NCI-H774 (cell line): Measurements from ENCODE around the gene THOC6.

Source experiments
- DNase-seq: peaks from one replicate; lab custom pipeline; 2025; lab: John Stamatoyannopoulos, UW

THOC6 gene

GRCh38 chr16:3023669-3024478 lies at the start of gene THOC6, which contains the start of gene HCFC1R1:
Gene THOC6 (plus strand): TSS chr16:3024035. CDS start chr16:3024327, 292 bp downstream.
Gene HCFC1R1 (minus strand): TSS chr16:3023942. CDS start chr16:3023941, 1 bp downstream.
- DNase-seq, result peak; percentile 83

GRCh38 chr16:2974319-2975056 lies 49.3 kb upstream of the THOC6 start:
- no peak for DNase-seq

GRCh38 chr16:2975161-2975795 lies 48.6 kb upstream of the THOC6 start:
- DNase-seq, result no peak

GRCh38 chr16:2976201-2976600 lies 47.6 kb upstream of the THOC6 start:
- no peak for DNase-seq

DNA sequence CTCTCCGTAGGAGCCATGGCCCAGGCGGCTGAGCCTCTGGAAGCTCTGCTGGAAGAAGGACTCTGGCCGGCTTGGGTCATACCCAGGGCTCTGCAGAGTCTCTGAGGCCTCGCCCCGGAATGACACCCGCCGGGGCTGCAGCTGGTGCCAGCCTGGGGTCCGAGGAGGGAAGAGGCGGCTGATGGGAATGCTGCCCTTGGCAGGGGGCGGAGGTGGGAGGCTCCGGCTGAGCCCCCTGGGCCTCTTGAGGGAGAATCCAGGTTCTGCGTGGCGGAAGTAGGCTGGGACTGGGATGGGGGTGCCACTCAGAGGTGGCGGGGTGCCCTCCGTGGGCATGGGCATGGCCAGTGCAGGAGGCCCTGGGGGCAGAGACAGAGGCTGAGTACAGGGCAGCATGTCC lies 47.2 kb upstream of the THOC6 start:
- DNase-seq, result no peak

DNA sequence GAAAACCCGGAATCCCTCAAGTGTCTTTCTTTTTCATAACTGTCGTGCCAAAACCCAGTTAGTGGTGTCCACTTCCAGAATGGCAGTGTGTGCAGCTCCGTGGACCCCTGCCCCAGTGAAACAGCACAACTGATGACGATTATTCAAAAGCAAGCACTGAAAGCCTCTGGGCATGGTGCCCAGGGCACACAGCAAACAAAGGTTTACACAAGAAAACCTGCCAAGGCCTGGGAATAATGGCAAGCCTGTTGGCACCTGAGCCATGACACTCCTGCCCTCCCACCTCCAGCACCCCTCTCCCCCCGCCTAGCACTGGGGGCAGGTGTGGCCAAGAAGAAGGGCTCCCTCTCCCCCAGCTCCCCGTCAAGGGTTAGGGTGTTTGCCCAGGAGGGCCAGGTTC lies 46.4 kb upstream of the THOC6 start:
- DNase-seq, result peak; percentile 42

DNA sequence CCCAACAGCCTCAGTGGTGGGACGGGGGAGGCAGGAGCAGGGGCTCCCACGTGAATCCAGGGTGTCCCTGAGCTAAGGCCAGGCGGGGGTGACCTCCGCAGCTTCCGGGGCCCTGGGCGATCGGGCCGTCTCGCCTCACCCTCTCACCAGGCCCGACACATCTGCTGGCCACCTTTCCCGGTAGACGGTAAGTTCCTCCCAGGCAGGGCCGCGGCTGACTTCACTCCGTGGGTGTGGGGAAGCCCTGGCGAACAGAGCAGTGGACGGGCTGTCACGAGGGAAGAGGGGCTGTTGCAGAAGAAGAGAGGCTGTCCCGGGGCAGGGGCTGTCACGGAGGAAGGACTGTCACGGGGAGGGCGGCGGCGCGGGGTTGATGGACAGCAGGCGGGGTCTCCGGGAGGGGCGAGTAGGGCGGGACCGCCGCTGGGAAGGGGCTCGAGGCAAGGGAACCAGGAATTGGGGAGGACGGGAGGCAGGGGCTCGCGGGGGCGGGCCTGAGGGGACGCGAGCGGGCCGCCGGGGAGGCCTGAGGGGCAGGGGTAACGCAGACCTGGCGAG lies 44.1 kb upstream of the THOC6 start:
- DNase-seq, result no peak

DNA sequence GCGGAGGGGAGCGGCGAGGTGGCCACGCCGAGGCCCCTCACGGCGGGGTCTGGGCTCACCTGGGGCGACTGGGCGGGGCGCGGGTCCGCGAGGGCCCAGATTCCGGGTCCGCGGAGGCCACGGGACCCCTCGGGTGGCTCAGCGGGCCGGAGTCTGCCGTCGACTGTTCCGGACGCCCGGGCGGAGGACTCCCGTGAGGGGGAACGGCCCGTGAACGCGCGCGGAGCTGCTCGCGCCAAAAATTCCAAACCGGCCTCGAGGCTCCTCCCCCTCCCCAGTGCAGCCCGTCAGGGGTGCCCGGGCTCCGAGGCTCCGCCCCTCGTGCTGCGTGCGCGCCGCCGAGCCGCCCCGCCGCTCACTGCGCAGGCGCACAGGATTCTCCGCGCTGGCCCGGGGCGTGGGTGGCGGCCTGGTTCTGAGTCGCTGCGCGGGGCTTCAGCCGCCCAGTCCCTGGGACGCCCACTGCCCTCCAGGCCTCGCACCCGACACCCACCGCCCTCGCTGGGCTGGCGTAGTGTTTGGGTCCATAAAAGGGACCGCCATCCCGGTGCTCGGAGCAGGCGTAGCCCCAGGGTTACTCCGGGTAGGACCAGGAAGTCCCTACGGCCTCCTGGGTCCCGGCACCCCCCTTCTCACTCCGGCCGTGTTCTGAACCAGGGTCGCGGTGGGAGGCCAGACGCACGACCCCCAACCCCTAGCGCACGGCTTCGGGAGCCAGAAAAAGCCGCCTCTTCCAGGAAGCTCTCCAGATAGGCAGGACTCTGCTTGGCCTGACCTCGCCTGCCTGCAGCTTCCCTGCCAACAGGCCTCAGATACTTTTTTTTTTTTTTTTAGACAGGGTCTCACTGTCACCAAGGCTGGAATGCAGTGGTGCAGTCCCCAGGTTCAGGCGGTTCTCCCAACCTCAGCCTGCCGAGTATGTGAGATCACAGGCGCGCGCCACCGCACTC lies 43.3 kb upstream of the THOC6 start, which contains the start of gene PKMYT1:
TSS of gene PKMYT1 (minus strand) at position 220 of the 950 bp plus-strand sequence. CDS start 789 bp downstream, outside the sequence.
- peak; percentile 59 for DNase-seq

GRCh38 chr16:2981177-2981898 lies 42.5 kb upstream of the THOC6 start:
- no peak for DNase-seq

DNA sequence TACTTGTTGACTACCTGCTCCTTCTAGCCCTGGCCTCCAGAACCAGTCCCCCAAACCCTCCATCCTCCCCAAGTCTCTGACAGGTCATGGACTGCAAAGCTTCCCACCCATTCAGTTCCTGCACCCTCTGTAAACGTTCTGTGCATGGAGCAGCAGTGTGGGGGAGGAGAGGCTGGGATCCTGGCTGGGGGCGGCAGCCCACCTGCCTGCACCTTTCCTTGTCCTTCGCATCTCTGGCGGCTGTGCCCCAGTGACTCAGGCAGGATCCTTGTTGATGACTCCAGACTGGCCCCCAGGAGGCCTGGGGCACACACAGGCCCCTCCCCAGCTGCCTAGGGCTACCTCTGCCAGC lies 42.0 kb upstream of the THOC6 start:
- DNase-seq, result no peak

- no peak for DNase-seq
These were observed 41.4 kb upstream of the THOC6 start for GRCh38 chr16:2982402-2982801.

DNA sequence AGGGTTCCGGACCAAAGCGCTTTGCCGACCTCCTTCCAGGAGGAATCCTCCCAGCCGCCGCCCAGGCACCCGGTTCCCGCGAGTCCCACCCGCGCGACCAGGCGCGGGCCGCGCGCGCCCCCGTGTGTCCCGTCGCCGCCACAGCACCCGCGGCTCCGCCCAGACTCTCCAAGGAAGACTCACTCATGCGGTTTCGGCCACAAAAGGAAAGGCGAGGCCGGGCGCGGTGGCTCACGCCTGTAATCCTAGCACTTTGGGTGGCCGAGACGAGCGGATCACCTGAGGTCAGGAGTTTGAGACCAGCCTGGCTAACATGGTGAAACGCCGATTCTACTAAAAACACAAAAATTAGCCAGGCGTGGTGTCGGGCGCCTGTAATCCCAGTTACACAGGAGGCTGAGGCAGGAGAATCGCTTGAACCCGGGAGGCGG lies 40.1 kb upstream of the THOC6 start:
- peak; percentile 49 for DNase-seq

- no peak for DNase-seq
These were observed 38.4 kb upstream of the THOC6 start for GRCh38 chr16:2985462-2985861.

DNA sequence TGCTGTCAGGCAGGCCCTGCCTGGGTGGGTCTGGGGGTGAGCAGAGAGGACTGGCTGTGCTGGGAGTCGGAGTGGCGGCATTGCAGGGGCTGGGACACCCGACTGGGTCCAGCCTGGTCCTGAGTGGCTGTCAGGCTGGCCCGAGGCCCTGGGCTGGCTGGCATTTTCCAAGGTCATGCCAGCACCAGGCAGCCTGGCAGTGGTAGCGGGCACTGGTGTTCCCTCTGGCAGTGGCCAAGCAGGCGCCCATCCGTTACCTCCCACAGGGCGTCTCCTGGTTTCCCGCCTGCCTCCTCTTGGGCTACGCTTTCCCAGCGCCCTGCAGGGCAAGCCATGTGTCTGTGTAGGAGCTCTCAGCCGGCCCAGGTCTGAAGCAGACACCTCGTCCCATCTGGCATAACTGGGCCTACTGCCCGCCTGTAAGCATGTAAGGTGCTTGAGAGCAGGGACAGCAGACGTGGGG lies 37.9 kb upstream of the THOC6 start:
- no peak for DNase-seq

- no peak for DNase-seq
These were observed 37.1 kb upstream of the THOC6 start for GRCh38 chr16:2986623-2987188.

GRCh38 chr16:2987286-2987685 lies 36.5 kb upstream of the THOC6 start:
- no peak for DNase-seq

- DNase-seq, result no peak
These were observed 36.0 kb upstream of the THOC6 start for GRCh38 chr16:2987833-2988232.

DNA sequence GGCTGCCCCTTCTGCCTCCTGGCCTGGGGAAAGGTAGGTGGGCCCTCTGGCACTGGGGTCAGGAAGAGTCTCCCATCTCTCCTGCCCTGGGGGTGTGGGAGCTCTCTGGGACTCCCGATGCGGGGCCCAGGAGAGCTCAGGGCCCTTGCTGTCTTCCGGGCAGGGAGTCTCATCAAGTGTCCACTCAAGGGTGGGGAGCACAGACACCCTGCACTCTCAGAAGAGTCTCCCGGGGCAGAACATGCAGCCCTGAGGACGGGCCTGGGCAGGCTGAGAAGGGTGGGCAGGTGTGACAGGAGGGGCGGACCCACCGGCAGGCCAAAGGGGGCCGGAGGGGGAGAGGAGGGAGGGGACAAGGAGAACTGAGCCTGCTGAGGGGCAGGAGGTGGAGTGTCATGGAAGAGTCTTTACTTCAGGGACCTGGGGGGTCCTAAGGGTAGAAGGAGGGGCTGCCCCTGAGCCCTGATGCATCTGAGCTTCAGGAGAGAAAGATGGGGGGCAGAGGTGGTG lies 35.2 kb upstream of the THOC6 start:
- DNase-seq, result no peak

DNA sequence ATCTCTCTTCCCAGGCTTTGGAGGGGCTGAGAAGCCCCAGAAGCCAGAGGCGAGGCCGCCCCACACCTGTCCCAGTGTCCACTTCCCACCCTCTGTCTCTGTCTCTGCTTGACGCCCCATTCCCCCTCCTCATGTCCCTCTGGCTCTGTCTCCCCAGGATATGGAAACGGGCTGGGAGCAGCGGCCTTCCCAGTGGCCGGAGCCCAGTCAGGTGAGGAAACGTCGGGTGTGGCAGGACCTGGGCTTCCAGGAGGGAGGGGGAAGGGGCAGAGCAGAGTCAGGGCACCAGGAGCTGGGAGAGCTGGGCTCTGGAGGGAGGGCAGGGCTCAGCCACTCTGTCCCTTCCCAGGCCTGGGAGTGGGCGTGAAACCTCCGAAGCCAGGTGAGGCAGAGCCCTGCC lies 32.9 kb upstream of the THOC6 start:
- DNase-seq, result no peak
